Prostate gland (tissue), 2 donors: ENCODE results near the gene NT5C3B.

Experiments
- POLR2AphosphoS5 ChIP-seq: sonication (generic); formaldehyde crosslinking; IDR thresholded peaks from one replicate; pipeline ENCODE4 v1.6.1; 2017; ENCODE audit warnings: antibody characterized with exemption
- TF ChIP-seq, protein P1 (sequence below), 4 experiments: fragments of 200-600 bp in 2 of 4; fragments of 450-650 bp in 2 of 4; sonication (generic) in 2 of 4; IDR thresholded peaks; 1 replicate in 3 of 4; 2 replicates in 1 of 4; pipeline ENCODE4 v1.5.1; 2016 to 2019; ENCODE audit warnings: antibody characterized with exemption in 4 of 4, mild to moderate bottlenecking in 2 of 4, moderate library complexity in 2 of 4

DNA sequence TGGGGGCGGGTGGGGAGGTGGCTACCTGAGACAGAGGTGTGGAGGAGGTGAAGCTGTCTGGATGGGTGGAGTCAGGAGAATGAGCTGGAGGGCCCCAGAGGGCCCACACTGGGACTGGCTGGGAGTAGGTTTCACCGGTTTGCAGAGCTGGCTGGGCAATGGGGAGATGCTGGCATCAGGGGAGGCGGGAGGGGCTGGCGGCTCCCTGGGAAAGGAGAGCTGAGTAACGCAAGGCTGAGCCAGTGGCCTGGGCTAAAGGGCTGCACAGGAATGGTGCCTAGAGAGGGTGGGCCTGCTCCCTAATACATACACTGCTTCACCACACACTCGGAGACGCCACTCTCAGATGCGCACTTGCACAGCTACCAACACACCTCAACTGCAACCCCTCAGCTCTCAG, 36.7 kb downstream of the NT5C3B start:
- TF ChIP-seq, protein P1, sequence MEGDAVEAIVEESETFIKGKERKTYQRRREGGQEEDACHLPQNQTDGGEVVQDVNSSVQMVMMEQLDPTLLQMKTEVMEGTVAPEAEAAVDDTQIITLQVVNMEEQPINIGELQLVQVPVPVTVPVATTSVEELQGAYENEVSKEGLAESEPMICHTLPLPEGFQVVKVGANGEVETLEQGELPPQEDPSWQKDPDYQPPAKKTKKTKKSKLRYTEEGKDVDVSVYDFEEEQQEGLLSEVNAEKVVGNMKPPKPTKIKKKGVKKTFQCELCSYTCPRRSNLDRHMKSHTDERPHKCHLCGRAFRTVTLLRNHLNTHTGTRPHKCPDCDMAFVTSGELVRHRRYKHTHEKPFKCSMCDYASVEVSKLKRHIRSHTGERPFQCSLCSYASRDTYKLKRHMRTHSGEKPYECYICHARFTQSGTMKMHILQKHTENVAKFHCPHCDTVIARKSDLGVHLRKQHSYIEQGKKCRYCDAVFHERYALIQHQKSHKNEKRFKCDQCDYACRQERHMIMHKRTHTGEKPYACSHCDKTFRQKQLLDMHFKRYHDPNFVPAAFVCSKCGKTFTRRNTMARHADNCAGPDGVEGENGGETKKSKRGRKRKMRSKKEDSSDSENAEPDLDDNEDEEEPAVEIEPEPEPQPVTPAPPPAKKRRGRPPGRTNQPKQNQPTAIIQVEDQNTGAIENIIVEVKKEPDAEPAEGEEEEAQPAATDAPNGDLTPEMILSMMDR (IDR thresholded peaks at IDR 0.05): no peak
- TF ChIP-seq POLR2AphosphoS5: no peak
